IMR-90 (cell line): ENCODE results near the gene IL22RA1. TPM values are rescaled to one million over a fixed set of nuclear protein-coding genes. Genes with fewer than 3 reads are reported as not detected.

ENCODE experiments used
- ATAC-seq: fragments of 200-7000 bp; cut with Tn5 transposase; 2 replicates; pipeline ENCODE4 v1.9.1; 2020; ENCODE audit warnings: low read depth, mild to moderate bottlenecking, moderate library complexity
- BruUV-seq: library from RNA; stranded (reverse); fragments of 400-500 nt; replicated peaks from 2 replicates; lab custom pipeline; 2021; lab: Mats Ljungman, UMichigan
- CTCF ChIA-PET: fragments of 300-600 bp; formaldehyde crosslinking; extraction: SDS; loops from one replicate; lab custom pipeline; 2021; ENCODE audit warnings: antibody characterized with exemption; lab: Yijun Ruan, JAX
- POLR2A ChIA-PET: fragments of 300-600 bp; sonication (Branson Sonifier 250); formaldehyde crosslinking; loops from one replicate; lab custom pipeline; 2022; ENCODE audit warnings: antibody characterized with exemption; ENCODE audit not compliant: unreplicated experiment; lab: Charles Lee
- DNase-seq: peaks from one replicate; pipeline ENCODE4 v3.0.0; 2013
- H2AFZ ChIP-seq: replicated peaks from 2 replicates; pipeline ENCODE3; 2013; ENCODE audit warnings: low read length, mild to moderate bottlenecking; ENCODE audit not compliant: poor library complexity
- H2AK5ac ChIP-seq: 2 replicates; pipeline ENCODE4 v1.6.1; 2013; ENCODE audit warnings: low read depth, low read length, inconsistent platforms
- H2AK9ac ChIP-seq: replicated peaks from 2 replicates; pipeline ENCODE3; 2013; ENCODE audit warnings: mild to moderate bottlenecking, low read depth, low read length, moderate library complexity; ENCODE audit not compliant: poor library complexity
- H2BK120ac ChIP-seq: 2 replicates; pipeline ENCODE4 v1.6.1; 2013; ENCODE audit warnings: low read depth, low read length, inconsistent platforms
- H2BK15ac ChIP-seq: 3 replicates; pipeline ENCODE4 v1.6.1; 2013; ENCODE audit warnings: low read depth, low read length, inconsistent platforms
- H2BK20ac ChIP-seq: 2 replicates; pipeline ENCODE4 v1.6.1; 2013; ENCODE audit warnings: low read depth, mild to moderate bottlenecking, inconsistent platforms, low read length, moderate library complexity
- H2BK5ac ChIP-seq: 2 replicates; pipeline ENCODE4 v1.6.1; 2013; ENCODE audit warnings: mild to moderate bottlenecking, low read depth, low read length, inconsistent platforms; ENCODE audit not compliant: poor library complexity, severe bottlenecking
- H3K14ac ChIP-seq: replicated peaks from 2 replicates; pipeline ENCODE4 v1.6.1; 2013; ENCODE audit warnings: low read depth, low read length, inconsistent platforms
- H3K18ac ChIP-seq: 2 replicates; pipeline ENCODE4 v1.6.1; 2013; ENCODE audit warnings: low read depth, low read length, control low read depth
- H3K23ac ChIP-seq: 2 replicates; pipeline ENCODE4 v1.6.1; 2013; ENCODE audit warnings: low read depth, low read length, inconsistent platforms
- H3K27ac ChIP-seq: 2 replicates; pipeline ENCODE4 v1.5.1; 2013; ENCODE audit warnings: mild to moderate bottlenecking, control low read depth, low read length; ENCODE audit not compliant: insufficient read depth
- H3K27me3 ChIP-seq: 2 replicates; pipeline ENCODE4 v1.6.1; 2013; ENCODE audit warnings: low read length; ENCODE audit not compliant: control insufficient read depth, insufficient read depth
- H3K36me3 ChIP-seq: 2 replicates; pipeline ENCODE4 v1.6.1; 2013; ENCODE audit warnings: low read length, mixed read lengths; ENCODE audit not compliant: control insufficient read depth, insufficient read depth
- H3K4ac ChIP-seq: 2 replicates; pipeline ENCODE4 v1.6.1; 2013; ENCODE audit warnings: low read depth, low read length, inconsistent platforms
- H3K4me1 ChIP-seq: 2 replicates; pipeline ENCODE4 v1.6.1; 2013; ENCODE audit warnings: low read length, mixed read lengths; ENCODE audit not compliant: control insufficient read depth, insufficient read depth
- H3K4me2 ChIP-seq: 2 replicates; pipeline ENCODE4 v1.6.1; 2013; ENCODE audit warnings: low read depth, mild to moderate bottlenecking, control low read depth, low read length, moderate library complexity
- H3K4me3 ChIP-seq: 2 replicates; pipeline ENCODE4 v1.5.1; 2013; ENCODE audit warnings: low read depth, mild to moderate bottlenecking, control low read depth, low read length, moderate library complexity; ENCODE audit not compliant: insufficient read depth
- H3K56ac ChIP-seq: 2 replicates; pipeline ENCODE4 v1.6.1; 2013; ENCODE audit warnings: low read length, inconsistent platforms; ENCODE audit not compliant: insufficient read depth; ENCODE audit errors: extremely low read depth
- H3K79me1 ChIP-seq, 2 experiments: 2 replicates each; pipeline ENCODE4 v1.6.1; 2013; ENCODE audit warnings: low read length in 2 of 2, inconsistent platforms in 1 of 2, low read depth in 1 of 2
- H3K9ac ChIP-seq: 2 replicates; pipeline ENCODE4 v1.6.1; 2013; ENCODE audit warnings: low read depth, low read length, control low read depth
- H3K9me1 ChIP-seq: 2 replicates; pipeline ENCODE4 v1.6.1; 2013; ENCODE audit warnings: low read length, inconsistent platforms; ENCODE audit not compliant: insufficient read depth
- H3K9me3 ChIP-seq: 2 replicates; pipeline ENCODE4 v1.6.1; 2013; ENCODE audit warnings: low read length; ENCODE audit not compliant: control insufficient read depth, insufficient read depth
- H4K20me1 ChIP-seq: 2 replicates; pipeline ENCODE4 v1.6.1; 2013; ENCODE audit warnings: low read length, inconsistent platforms; ENCODE audit not compliant: insufficient read depth
- H4K5ac ChIP-seq: 2 replicates; pipeline ENCODE4 v1.6.1; 2013; ENCODE audit warnings: mild to moderate bottlenecking, low read depth, low read length, control low read depth
- H4K8ac ChIP-seq, 2 experiments: 2 replicates each; pipeline ENCODE4 v1.6.1; 2013; ENCODE audit warnings: low read depth in 2 of 2, low read length in 2 of 2, control low read depth in 1 of 2, inconsistent platforms in 1 of 2
- H4K91ac ChIP-seq: 2 replicates; pipeline ENCODE4 v1.6.1; 2013; ENCODE audit warnings: low read depth, low read length, inconsistent platforms; ENCODE audit not compliant: insufficient read depth
- BHLHE40 ChIP-seq: fragments of 150-350 bp; IDR thresholded peaks from 2 replicates; pipeline ENCODE4 v1.6.1; 2016; ENCODE audit warnings: mild to moderate bottlenecking, low read depth, low read length
- CEBPB ChIP-seq: IDR thresholded peaks from 2 replicates; pipeline ENCODE4 v1.6.1; 2012; ENCODE audit warnings: low read depth, low read length, improper control_type of control experiment
- CHD1 ChIP-seq: IDR thresholded peaks from 2 replicates; pipeline ENCODE4 v1.6.1; 2012; ENCODE audit warnings: low read depth, low read length, improper control_type of control experiment
- CTCF ChIP-seq: conservative IDR thresholded peaks from 2 replicates; pipeline ENCODE4 v1.5.1; 2012; ENCODE audit warnings: mild to moderate bottlenecking, low read depth, low read length, improper control_type of control experiment
- FOS ChIP-seq: fragments of 150-350 bp; IDR thresholded peaks from 2 replicates; pipeline ENCODE4 v1.6.1; 2016; ENCODE audit warnings: low read depth, low read length
- MAZ ChIP-seq: IDR thresholded peaks from 2 replicates; pipeline ENCODE4 v1.6.1; 2012; ENCODE audit warnings: low read depth, mild to moderate bottlenecking, low read length, improper control_type of control experiment, moderate library complexity, borderline replicate concordance
- MXI1 ChIP-seq: IDR thresholded peaks from 2 replicates; pipeline ENCODE4 v1.6.1; 2012; ENCODE audit warnings: low read depth, mild to moderate bottlenecking, low read length, moderate library complexity, borderline replicate concordance
- NFE2L2 ChIP-seq: fragments of 150-350 bp; IDR thresholded peaks from 2 replicates; pipeline ENCODE4 v1.6.1; 2016; ENCODE audit warnings: low read depth, mild to moderate bottlenecking, low read length
- POLR2A ChIP-seq: IDR thresholded peaks from 2 replicates; pipeline ENCODE4 v1.6.1; 2012; ENCODE audit warnings: mild to moderate bottlenecking, low read depth, low read length
- RAD21 ChIP-seq: IDR thresholded peaks from 2 replicates; pipeline ENCODE4 v1.6.1; 2012; ENCODE audit warnings: low read length, improper control_type of control experiment
- RCOR1 ChIP-seq: IDR thresholded peaks from 2 replicates; pipeline ENCODE4 v1.6.1; 2012; ENCODE audit warnings: mild to moderate bottlenecking, low read length, improper control_type of control experiment; ENCODE audit not compliant: insufficient replicate concordance
- RFX5 ChIP-seq: IDR thresholded peaks from 2 replicates; pipeline ENCODE4 v1.8.0; 2012; ENCODE audit warnings: low read depth, mild to moderate bottlenecking, low read length, moderate library complexity
- SMC3 ChIP-seq: fragments of 150-350 bp; IDR thresholded peaks from 2 replicates; pipeline ENCODE4 v1.6.1; 2016; ENCODE audit warnings: low read depth, mild to moderate bottlenecking, antibody characterized with exemption, low read length, moderate library complexity
- WGBS, 2 experiments: methylation state at CpG; one replicate each; pipeline versions ENCODE4 v1.1.5 to v1.1.7; 2013; ENCODE audit warnings: missing lambda C conversion rate in 2 of 2; ENCODE audit not compliant: insufficient read length in 1 of 2; ENCODE audit errors: extremely low coverage in 2 of 2; 5-methylcytosine and 5-hydroxymethylcytosine counted together
- dilution Hi-C: fragments of 300-500 bp; cut with HindIII; formaldehyde crosslinking; loops from one replicate; pipeline ENCODE4 v1.14.3; 2018; ENCODE audit warnings: low sequenced_read_pairs; ENCODE audit not compliant: unreplicated experiment
- in situ Hi-C: fragments of 300-500 bp; cut with MboI; formaldehyde crosslinking; loops from 3 replicates; pipeline ENCODE4 v1.14.3; 2019; ENCODE audit warnings: low sequenced_read_pairs, inconsistent platforms, mixed read lengths
- intact Hi-C: fragments of 100-400 bp; cut with micrococcal nuclease; formaldehyde crosslinking; loops from 2 replicates; pipeline ENCODE4 v1.10.0; 2022
- polyA plus RNA-seq, 3 experiments: library from polyadenylated mRNA; depleted of rRNA; stranded (reverse); fragments of >200 nt; gene quantifications; 2 replicates each; pipeline ENCODE4 v1.2.3, GENCODE V29; 2012; ENCODE audit warnings: low replicate concordance in 1 of 3
- total RNA-seq: library from RNA; depleted of rRNA; stranded (reverse); fragments of >200 nt; gene quantifications from 2 replicates; pipeline ENCODE4 v1.2.3, GENCODE V29; 2012

The IL22RA1 gene
- total and polyA plus RNA-seq, 2 of the 4 experiments (the other 2 are of a cell fraction): not detected

GRCh38 chr1:24080131-24080530 is 62.8 kb downstream of the IL22RA1 start:
- in situ Hi-C loops: no loop called here
- WGBS, 2 experiments: 21% methylated on average over 4 of the region's 10 CpGs; no CpG with 5 or more reads in 1 of the 2 experiments
- BruUV-seq: no TSS peak

More at GRCh38 chr1:24080131-24080530, 62.8 kb downstream of the IL22RA1 start:
- no peak overlapping the region for H3K4ac ChIP-seq
- no peak overlapping the region for H2BK20ac ChIP-seq
- no peak overlapping the region for H3K14ac ChIP-seq
- H2AK5ac ChIP-seq: no peak overlapping the region
- H3K27ac ChIP-seq: no peak overlapping the region
- no peak overlapping the region for H3K9ac ChIP-seq
- ChIA-PET POLR2A (no interaction called here), CTCF (no interaction called here)
- no peak overlapping the region for H3K4me2 ChIP-seq
- no peaks in the 10 kb centered on the region for H3K36me3 ChIP-seq
- no peak overlapping the region for H3K4me3 ChIP-seq
- TF ChIP-seq CHD1 (no peak), CEBPB (no peak), MXI1 (no peak), RAD21 (no peak), RCOR1 (no peak), RFX5 (no peak), MAZ (no peak), BHLHE40 (no peak), SMC3 (no peak), NFE2L2 (no peak), FOS (no peak), POLR2A (no peak), CTCF (no peak)
- no peak overlapping the region for H4K5ac ChIP-seq
- no peak overlapping the region for H2BK15ac ChIP-seq
- no peak overlapping the region for H2BK5ac ChIP-seq
- intact Hi-C loops (loop anchor here (10.0 kb wide), 1 partner anchor 55 kb away; no protein-coding TSS in a partner anchor), dilution Hi-C loops (no loop called here)
- H3K56ac ChIP-seq: no peak overlapping the region
- H3K9me3 ChIP-seq: no peaks in the 10 kb centered on the region
- no peak overlapping the region for H3K18ac ChIP-seq
- H4K8ac ChIP-seq: no peak overlapping the region
- H3K27me3 ChIP-seq: peaks cover 54% of the 10 kb centered on the region
- H4K91ac ChIP-seq: no peak overlapping the region
- H3K9me1 ChIP-seq: no peaks in the 10 kb centered on the region
- DNase-seq (no peak), ATAC-seq (no peak)
- H4K20me1 ChIP-seq: no peaks in the 10 kb centered on the region
- no peak overlapping the region for H2AFZ ChIP-seq
- H2BK120ac ChIP-seq: no peak overlapping the region
- H3K23ac ChIP-seq: no peak overlapping the region
- no peak overlapping the region for H2AK9ac ChIP-seq
- H3K4me1 ChIP-seq: no peaks in the 10 kb centered on the region
- H3K79me1 ChIP-seq: no peaks in the 10 kb centered on the region
